Activated naive CD8-positive, alpha-beta T cell treated with anti-CD3 and anti-CD28 coated beads for 36 hours (primary cell): Measurements from ENCODE around the gene PIWIL1. TPM values are rescaled to one million over a fixed set of nuclear protein-coding genes. Genes with fewer than 3 reads are reported as not detected.

Experiments
- DNase-seq: peaks from one replicate; pipeline ENCODE4 v3.0.0; 2021
- H3K27ac Mint-ChIP-seq: one replicate; pipeline ENCODE4 v1.8.0; 2022; ENCODE audit warnings: mild to moderate bottlenecking, moderate library complexity, mixed read lengths
- H3K27me3 Mint-ChIP-seq: one replicate; pipeline ENCODE4 v1.8.0; 2022; ENCODE audit warnings: mild to moderate bottlenecking, mixed read lengths
- H3K36me3 Mint-ChIP-seq: one replicate; pipeline ENCODE4 v1.8.0; 2021; ENCODE audit warnings: mild to moderate bottlenecking, mixed read lengths
- H3K4me1 Mint-ChIP-seq: one replicate; pipeline ENCODE4 v1.8.0; 2021; ENCODE audit warnings: mixed read lengths
- H3K4me3 Mint-ChIP-seq: one replicate; pipeline ENCODE4 v1.8.0; 2022; ENCODE audit warnings: mild to moderate bottlenecking, moderate library complexity, mixed read lengths
- H3K9me3 Mint-ChIP-seq: one replicate; pipeline ENCODE4 v1.8.0; 2022; ENCODE audit warnings: mixed read lengths
- total RNA-seq, 2 experiments: library from RNA; stranded (reverse); gene quantifications; one replicate each; pipeline ENCODE4 v1.2.3, GENCODE V29; 2021

Gene PIWIL1
- total RNA-seq, 2 experiments from 2014 or later, result not detected

- Mint-ChIP-seq H3K4me1 (peaks cover 2% of the 10 kb centered on the region), H3K9me3 (peaks cover 5% of the 10 kb centered on the region), H3K4me3 (no peak overlapping the region), H3K36me3 (no peaks in the 10 kb centered on the region), H3K27ac (no peak overlapping the region), H3K27me3 (peaks cover 33% of the 10 kb centered on the region)
- DNase-seq, result no peak
Observed at GRCh38 chr12:130351326-130351725, 13.6 kb downstream of the PIWIL1 start.

DNA sequence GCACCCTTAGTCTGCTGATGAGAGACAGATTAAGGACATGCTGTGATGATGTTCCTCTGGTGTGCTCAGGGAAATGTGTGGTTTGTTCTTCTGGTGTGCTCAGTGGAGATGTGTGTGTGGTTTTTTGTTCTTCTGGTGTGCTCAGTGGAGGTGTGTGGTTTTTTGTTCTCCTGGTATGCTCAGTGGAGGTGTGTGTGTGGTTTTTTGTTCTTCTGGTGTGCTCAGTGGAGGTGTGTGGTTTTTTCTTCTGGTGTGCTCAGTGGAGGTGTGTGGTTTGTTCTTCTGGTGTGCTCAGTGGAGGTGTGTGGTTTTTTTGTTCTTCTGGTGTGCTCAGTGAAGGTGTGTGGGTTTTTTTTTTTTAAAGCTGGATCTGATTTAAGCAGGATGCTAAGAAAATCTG, 15.4 kb downstream of the PIWIL1 start:
- no peak overlapping the region for H3K27ac Mint-ChIP-seq
- no peaks in the 10 kb centered on the region for H3K36me3 Mint-ChIP-seq
- H3K27me3 Mint-ChIP-seq, result peaks cover 26% of the 10 kb centered on the region
- DNase-seq, result no peak
- no peak overlapping the region for H3K4me3 Mint-ChIP-seq
- peaks cover 2% of the 10 kb centered on the region for H3K4me1 Mint-ChIP-seq
- H3K9me3 Mint-ChIP-seq, result peaks cover 5% of the 10 kb centered on the region

DNA sequence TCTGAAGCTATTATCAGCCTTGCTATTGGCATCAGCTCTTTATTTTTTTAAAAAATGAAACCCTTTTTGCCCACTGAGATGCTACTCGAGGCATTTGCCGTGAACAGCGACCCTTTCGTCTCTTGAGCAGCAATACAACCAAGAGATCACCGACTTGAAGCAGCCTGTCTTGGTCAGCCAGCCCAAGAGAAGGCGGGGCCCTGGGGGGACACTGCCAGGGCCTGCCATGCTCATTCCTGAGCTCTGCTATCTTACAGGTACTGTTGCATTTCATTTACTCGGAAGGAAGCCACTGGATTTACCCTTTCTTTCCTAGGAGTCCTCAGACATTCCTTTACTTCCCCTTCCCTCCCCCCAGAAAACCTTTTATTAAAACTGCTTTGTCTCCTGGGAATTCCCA, 16.7 kb downstream of the PIWIL1 start:
- Mint-ChIP-seq H3K4me3 (no peak overlapping the region), H3K27ac (no peak overlapping the region), H3K36me3 (no peaks in the 10 kb centered on the region), H3K9me3 (peaks cover 5% of the 10 kb centered on the region), H3K27me3 (peaks cover 28% of the 10 kb centered on the region), H3K4me1 (peaks cover 2% of the 10 kb centered on the region)
- DNase-seq, result no peak

- Mint-ChIP-seq H3K27me3 (peaks cover 24% of the 10 kb centered on the region), H3K36me3 (no peaks in the 10 kb centered on the region), H3K4me3 (no peak overlapping the region), H3K9me3 (peaks cover 5% of the 10 kb centered on the region), H3K4me1 (peaks cover 2% of the 10 kb centered on the region), H3K27ac (no peak overlapping the region)
- no peak for DNase-seq
Observed at GRCh38 chr12:130356222-130356621, 18.5 kb downstream of the PIWIL1 start.

GRCh38 chr12:130357241-130357640, 19.6 kb downstream of the PIWIL1 start:
- H3K9me3 Mint-ChIP-seq, result peaks cover 5% of the 10 kb centered on the region
- H3K27me3 Mint-ChIP-seq, result peaks cover 21% of the 10 kb centered on the region
- DNase-seq, result no peak
- no peak overlapping the region for H3K27ac Mint-ChIP-seq
- H3K4me1 Mint-ChIP-seq, result peaks cover 2% of the 10 kb centered on the region
- no peaks in the 10 kb centered on the region for H3K36me3 Mint-ChIP-seq
- H3K4me3 Mint-ChIP-seq, result no peak overlapping the region

DNA sequence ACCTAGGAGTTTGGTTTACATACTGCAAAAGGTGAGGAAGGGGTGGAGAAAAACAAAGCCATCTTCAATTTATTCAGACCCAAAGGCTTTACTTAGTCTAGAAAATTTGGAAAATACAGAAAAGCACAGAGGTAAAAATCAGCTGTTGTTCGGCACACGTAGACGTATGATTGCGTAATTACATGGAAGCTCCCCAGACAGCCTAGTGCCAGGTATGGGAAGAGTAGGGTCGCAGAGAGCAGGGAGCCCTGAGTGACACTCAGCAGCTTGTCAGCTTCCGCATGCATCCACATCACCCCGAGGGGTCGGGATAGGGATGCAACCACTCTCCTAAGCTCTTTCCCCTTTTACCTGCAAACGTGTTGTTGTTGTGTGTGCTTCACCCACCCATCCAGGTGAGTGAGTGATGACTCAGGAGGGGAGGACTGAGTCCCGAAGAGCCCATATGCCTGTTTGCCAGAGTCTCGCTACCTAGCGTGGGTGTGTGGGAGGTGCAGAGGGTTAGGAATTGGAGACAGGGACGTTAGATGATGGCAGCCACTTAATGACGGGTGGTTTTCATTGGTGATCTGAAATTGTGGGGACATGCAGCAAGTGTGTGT, 20.1 kb downstream of the PIWIL1 start:
- H3K4me3 Mint-ChIP-seq, result no peak overlapping the region
- no peak overlapping the region for H3K27ac Mint-ChIP-seq
- H3K9me3 Mint-ChIP-seq, result peaks cover 5% of the 10 kb centered on the region
- no peaks in the 10 kb centered on the region for H3K36me3 Mint-ChIP-seq
- H3K4me1 Mint-ChIP-seq, result peaks cover 2% of the 10 kb centered on the region
- no peak for DNase-seq
- peaks cover 23% of the 10 kb centered on the region for H3K27me3 Mint-ChIP-seq

GRCh38 chr12:130362060-130362459, 24.4 kb downstream of the PIWIL1 start:
- Mint-ChIP-seq H3K9me3 (no peaks in the 10 kb centered on the region), H3K4me1 (no peaks in the 10 kb centered on the region), H3K4me3 (no peak overlapping the region), H3K27me3 (peaks cover 23% of the 10 kb centered on the region), H3K36me3 (no peaks in the 10 kb centered on the region), H3K27ac (no peak overlapping the region)
- no peak for DNase-seq

GRCh38 chr12:130364578-130364977, 26.9 kb downstream of the PIWIL1 start:
- no peaks in the 10 kb centered on the region for H3K9me3 Mint-ChIP-seq
- H3K4me1 Mint-ChIP-seq, result no peaks in the 10 kb centered on the region
- peaks cover 19% of the 10 kb centered on the region for H3K27me3 Mint-ChIP-seq
- DNase-seq, result no peak
- H3K27ac Mint-ChIP-seq, result no peak overlapping the region
- H3K4me3 Mint-ChIP-seq, result no peak overlapping the region
- H3K36me3 Mint-ChIP-seq, result no peaks in the 10 kb centered on the region

DNA sequence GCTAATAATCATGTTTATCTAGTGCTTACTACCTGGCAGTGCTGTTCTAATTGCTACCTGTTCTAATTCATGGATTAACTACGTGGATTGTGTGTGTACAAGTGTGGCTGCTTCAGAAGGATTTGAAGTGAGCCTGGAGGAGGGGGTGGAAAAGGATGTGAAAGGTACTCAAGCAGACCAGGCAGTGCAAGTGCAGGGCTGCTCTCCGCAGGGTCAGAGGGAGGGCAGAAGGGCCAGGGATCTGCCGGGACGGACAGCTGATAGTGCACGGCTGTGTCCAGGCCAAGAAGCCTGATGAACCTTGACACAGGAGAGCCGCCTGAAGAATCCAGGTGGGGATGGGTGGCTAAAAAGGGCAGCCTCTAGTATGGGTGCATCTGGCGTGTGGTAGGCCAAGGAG, 28.5 kb downstream of the PIWIL1 start:
- no peak for DNase-seq
- peaks cover 24% of the 10 kb centered on the region for H3K27me3 Mint-ChIP-seq
- H3K36me3 Mint-ChIP-seq, result no peaks in the 10 kb centered on the region
- no peaks in the 10 kb centered on the region for H3K4me1 Mint-ChIP-seq
- H3K27ac Mint-ChIP-seq, result no peak overlapping the region
- H3K9me3 Mint-ChIP-seq, result no peaks in the 10 kb centered on the region
- no peak overlapping the region for H3K4me3 Mint-ChIP-seq

- DNase-seq, result no peak
- Mint-ChIP-seq H3K27me3 (peaks cover 24% of the 10 kb centered on the region), H3K9me3 (no peaks in the 10 kb centered on the region), H3K36me3 (no peaks in the 10 kb centered on the region), H3K27ac (no peak overlapping the region), H3K4me1 (no peaks in the 10 kb centered on the region), H3K4me3 (no peak overlapping the region)
Observed at GRCh38 chr12:130367003-130367402, 29.3 kb downstream of the PIWIL1 start.

DNA sequence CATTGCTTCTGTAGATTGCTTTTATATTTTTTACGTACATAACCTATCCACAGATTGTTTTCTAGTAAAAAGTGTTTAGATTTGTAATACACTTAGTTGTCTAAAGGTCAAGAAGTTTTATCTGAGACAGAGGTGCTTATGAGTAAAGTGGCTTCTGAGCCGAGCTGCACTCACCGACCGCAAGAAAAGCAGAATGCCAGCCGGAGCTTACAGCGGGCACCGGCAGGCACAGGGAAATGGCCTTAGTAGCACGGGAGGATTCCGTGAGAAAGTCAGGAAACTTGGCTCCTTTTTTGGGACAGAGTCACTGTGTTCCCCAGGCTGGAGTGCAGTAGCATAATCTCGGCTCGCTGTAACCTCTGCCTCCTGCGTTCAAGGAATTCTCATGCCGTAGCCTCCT, 29.8 kb downstream of the PIWIL1 start:
- Mint-ChIP-seq H3K4me3 (no peak overlapping the region), H3K27me3 (peaks cover 19% of the 10 kb centered on the region), H3K9me3 (no peaks in the 10 kb centered on the region), H3K4me1 (no peaks in the 10 kb centered on the region), H3K27ac (no peak overlapping the region), H3K36me3 (no peaks in the 10 kb centered on the region)
- DNase-seq, result no peak

GRCh38 chr12:130369816-130370215, 32.1 kb downstream of the PIWIL1 start:
- H3K4me3 Mint-ChIP-seq, result no peak overlapping the region
- H3K36me3 Mint-ChIP-seq, result no peaks in the 10 kb centered on the region
- peaks cover 21% of the 10 kb centered on the region for H3K27me3 Mint-ChIP-seq
- H3K9me3 Mint-ChIP-seq, result no peaks in the 10 kb centered on the region
- no peak for DNase-seq
- no peaks in the 10 kb centered on the region for H3K4me1 Mint-ChIP-seq
- no peak overlapping the region for H3K27ac Mint-ChIP-seq

- no peak for DNase-seq
- no peak overlapping the region for H3K4me3 Mint-ChIP-seq
- peaks cover 21% of the 10 kb centered on the region for H3K27me3 Mint-ChIP-seq
- no peak overlapping the region for H3K27ac Mint-ChIP-seq
- H3K36me3 Mint-ChIP-seq, result no peaks in the 10 kb centered on the region
- no peaks in the 10 kb centered on the region for H3K4me1 Mint-ChIP-seq
- no peaks in the 10 kb centered on the region for H3K9me3 Mint-ChIP-seq
Observed at GRCh38 chr12:130371296-130371695, 33.6 kb downstream of the PIWIL1 start.

DNA sequence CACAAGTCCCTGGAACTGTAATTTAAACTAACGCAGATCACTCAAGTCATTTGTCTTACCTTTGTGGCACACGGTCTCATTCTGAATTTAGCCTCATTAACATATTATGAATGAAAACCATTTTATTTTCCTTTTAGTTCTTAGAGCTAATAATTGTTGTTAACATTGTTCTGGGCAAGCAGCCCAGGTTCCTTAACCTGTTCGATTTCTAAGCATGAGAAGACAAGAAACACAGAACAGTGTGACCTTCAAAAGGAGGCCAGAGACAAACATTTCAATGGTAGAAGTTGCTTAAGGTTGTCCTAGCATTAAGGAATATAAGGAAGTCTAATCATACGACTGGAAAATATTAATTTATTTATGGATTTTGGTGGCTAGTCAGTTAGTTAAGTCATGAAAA, 35.2 kb downstream of the PIWIL1 start:
- H3K9me3 Mint-ChIP-seq, result no peaks in the 10 kb centered on the region
- no peak for DNase-seq
- H3K4me1 Mint-ChIP-seq, result no peaks in the 10 kb centered on the region
- peaks cover 21% of the 10 kb centered on the region for H3K27me3 Mint-ChIP-seq
- H3K27ac Mint-ChIP-seq, result no peak overlapping the region
- H3K4me3 Mint-ChIP-seq, result no peak overlapping the region
- no peaks in the 10 kb centered on the region for H3K36me3 Mint-ChIP-seq

GRCh38 chr12:130374083-130374482, 36.4 kb downstream of the PIWIL1 start:
- no peak for DNase-seq
- Mint-ChIP-seq H3K9me3 (no peaks in the 10 kb centered on the region), H3K27me3 (peaks cover 24% of the 10 kb centered on the region), H3K27ac (no peak overlapping the region), H3K4me1 (no peaks in the 10 kb centered on the region), H3K4me3 (no peak overlapping the region), H3K36me3 (no peaks in the 10 kb centered on the region)
